ENCODE data around the gene C5orf47.
A peak's percentile ranks its signal among the peaks of the same experiment; 100 is the strongest.
"Not testable (repeated sequence)": the region's sequence is repeated elsewhere in the genome, so short reads cannot be mapped to it uniquely, and the experiment has no call there.

Gene C5orf47

GRCh38 chr5:173970878-173971650, 17.9 kb upstream of the C5orf47 start:
- DNase-seq = no peak

- DNase-seq = no peak
These were observed 17.2 kb upstream of the C5orf47 start for GRCh38 chr5:173971681-173972345.

GRCh38 chr5:173972607-173972924, 16.4 kb upstream of the C5orf47 start:
- DNase-seq = no peak

- DNase-seq = peak; percentile 71
These were observed 15.9 kb upstream of the C5orf47 start for GRCh38 chr5:173972925-173973615.

GRCh38 chr5:173973616-173973969, 15.4 kb upstream of the C5orf47 start:
- no peak for DNase-seq

- no peak for DNase-seq
These were observed 14.2 kb upstream of the C5orf47 start for GRCh38 chr5:173974688-173975239.

- DNase-seq = no peak
These were observed 7.7 kb upstream of the C5orf47 start for GRCh38 chr5:173981185-173981761.

- no peak for DNase-seq
These were observed 4.8 kb upstream of the C5orf47 start for GRCh38 chr5:173984218-173984617.

- no peak for DNase-seq
These were observed 587 bp downstream of the C5orf47 start for GRCh38 chr5:173989432-173990082.

- DNase-seq = no peak
These were observed 8.4 kb downstream of the C5orf47 start for GRCh38 chr5:173997331-173997730.

GRCh38 chr5:173998531-173998930, 9.6 kb downstream of the C5orf47 start:
- no peak for DNase-seq

- no peak for DNase-seq
These were observed 11.1 kb downstream of the C5orf47 start for GRCh38 chr5:174000076-174000475.

GRCh38 chr5:174003795-174004194, 14.8 kb downstream of the C5orf47 start:
- DNase-seq = no peak

- no peak for DNase-seq
These were observed 20.0 kb downstream of the C5orf47 start for GRCh38 chr5:174008922-174009321.

GRCh38 chr5:174010365-174010764, 21.4 kb downstream of the C5orf47 start:
- no peak for DNase-seq

- DNase-seq = no peak
These were observed 22.5 kb downstream of the C5orf47 start for GRCh38 chr5:174011441-174011840.

- DNase-seq = not testable (repeated sequence)
These were observed 31.3 kb downstream of the C5orf47 start for GRCh38 chr5:174020069-174020927.

- DNase-seq = no peak
These were observed 31.9 kb downstream of the C5orf47 start for GRCh38 chr5:174020928-174021304.

- no peak for DNase-seq
These were observed 33.6 kb downstream of the C5orf47 start for GRCh38 chr5:174022384-174023095.

- no peak for DNase-seq
These were observed 41.3 kb downstream of the C5orf47 start for GRCh38 chr5:174030286-174030685.
